ENCODE measurements around the gene SSBP4. TPM values are rescaled to one million over a fixed set of nuclear protein-coding genes. Genes with fewer than 3 reads are reported as not detected.
A peak's percentile ranks its signal among the peaks of the same experiment; 100 is the strongest.

The SSBP4 gene
- total and polyA plus RNA-seq, 9 of the 15 experiments (the other 6 are each of a cell fraction or from before 2014, with no cell fraction given): 1.1 to 189 (median 39.0) TPM

GRCh38 chr19:18435842-18436670, 16.9 kb downstream of the SSBP4 start:
- peaks cover 52 to 96% of the 10 kb centered on the region in 2 experiments for H3K4me1 ChIP-seq (replicated peaks in 1 of 2; ENCODE audit: control insufficient read depth in 2 of 2, insufficient read depth in 2 of 2, low read length in 2 of 2)
- DNase-seq (ENCODE audit: extremely low read depth in 1 of 4, low spot score in 3 of 4): no peak
- H3K9ac ChIP-seq (ENCODE audit: insufficient read depth in 1 of 2, low read depth in 2 of 2, low read length in 2 of 2): peak overlapping the region; percentile 67 to 87
- intact Hi-C loops (cut with micrococcal nuclease) (no loop called here), in situ Hi-C loops (cut with MboI) (no loop called here)
- H3K27me3 ChIP-seq (ENCODE audit: control insufficient read depth in 2 of 2, insufficient read depth in 2 of 2, low read length in 2 of 2): no peaks in the 10 kb centered on the region
- peak overlapping the region; percentile 77 for H3K4me3 ChIP-seq
- peaks cover 56% of the 10 kb centered on the region for H3K79me2 ChIP-seq (ENCODE audit: control insufficient read depth, insufficient read depth, low read length)
- ChIA-PET CTCF (ENCODE audit: low intra/inter-chr PET ratio) (no interaction called here), POLR2A (interaction anchor here (0.6 to 1.8 kb wide), 5 partner anchors 12 to 158 kb away, joined by 3 to 4 read pairs (median 4); partner anchors contain the start of genes GDF15, JUND and LSM4)
- no peaks in the 10 kb centered on the region for H3K9me3 ChIP-seq (replicated peaks; ENCODE audit: control insufficient read depth, insufficient read depth, low read depth, low read length)
- no TSS peak for BruUV-seq (replicated peaks)
- FAIRE-seq: no peak
- H2AFZ ChIP-seq (ENCODE audit: low read depth, low read length): no peak overlapping the region
- ATAC-seq: no peak
- H3K27ac ChIP-seq (ENCODE audit: extremely low read depth, low read depth, low read length): peak overlapping the region; percentile 94
- peaks cover 48% of the 10 kb centered on the region for H3K36me3 ChIP-seq (ENCODE audit: control insufficient read depth, insufficient read depth, low read length)
- peaks cover 3% of the 10 kb centered on the region for H3K9me1 ChIP-seq (ENCODE audit: control insufficient read depth, insufficient read depth, low read length)
- H3K4me2 ChIP-seq (ENCODE audit: insufficient read depth, low read length): peak overlapping the region; percentile 86
- 88% methylated on average over 42 of the region's 46 CpGs for WGBS (ENCODE audit: insufficient coverage, low coverage, missing lambda C conversion rate)
- H4K20me1 ChIP-seq (replicated peaks; ENCODE audit: control insufficient read depth, insufficient read depth, low read length): peaks cover 9% of the 10 kb centered on the region
- no peak for TF ChIP-seq ARID3A (IDR thresholded peaks at IDR 0.05; ENCODE audit: borderline replicate concordance, low read depth, low read length)
- no peak for TF ChIP-seq ZNF398 (CRISPR knock-in tag; IDR thresholded peaks at IDR 0.05)
- peak; percentile 37; the same call in 1 of the 2 replicates for TF ChIP-seq SPI1 (IDR thresholded peaks at IDR 0.05; ENCODE audit: borderline replicate concordance, low read depth, low read length)
- TF ChIP-seq SRSF7 (optimal IDR thresholded peaks at IDR 0.05; ENCODE audit: low read depth, low read length): no peak
- no peak for TF ChIP-seq PYGO2 (tag; IDR thresholded peaks at IDR 0.05)
- TF ChIP-seq HNRNPUL1 (IDR thresholded peaks at IDR 0.05; ENCODE audit: low read length): no peak
- no peak for TF ChIP-seq ZBTB1 (CRISPR knock-in tag; IDR thresholded peaks at IDR 0.05; ENCODE audit: borderline replicate concordance, low read depth)
- no peak for TF ChIP-seq HOXB6 (CRISPR knock-in tag; IDR thresholded peaks at IDR 0.05; ENCODE audit: borderline replicate concordance)
- no peak for TF ChIP-seq SRSF3 (IDR thresholded peaks at IDR 0.05; ENCODE audit: insufficient read depth, low read length)
- TF ChIP-seq SRSF9 (IDR thresholded peaks at IDR 0.05; ENCODE audit: borderline replicate concordance, low read depth, low read length): no peak
- TF ChIP-seq MEF2A (IDR thresholded peaks at IDR 0.05; ENCODE audit: control insufficient read depth, low read depth, low read length): no peak
- no peak for TF ChIP-seq NR2C2 (CRISPR knock-in tag; IDR thresholded peaks at IDR 0.05)
- TF ChIP-seq NR2C2 (tag; IDR thresholded peaks at IDR 0.05): no peak
- no peak for TF ChIP-seq DIDO1 (tag; IDR thresholded peaks at IDR 0.05; ENCODE audit: low read depth)
- TF ChIP-seq NR2F6 (CRISPR knock-in tag; IDR thresholded peaks at IDR 0.05): no peak
- no peak for TF ChIP-seq ILF3 (IDR thresholded peaks at IDR 0.05; ENCODE audit: borderline replicate concordance)

All from K562 (cell line).